ENCODE results near the gene MINDY3.
"Not testable (repeated sequence)": the region's sequence is repeated elsewhere in the genome, so short reads cannot be mapped to it uniquely, and the experiment has no call there.

- not testable (repeated sequence) for TF ChIP-seq POLR2AphosphoS5, CTCF, POLR2A (IDR thresholded peaks at IDR 0.05)
Observed at GRCh38 chr10:15876274-15876673, 16.0 kb upstream of the MINDY3 start.
